ENCODE data around the gene SPATA24.

Gene SPATA24

GRCh38 chr5:139374909-139375308 lies 29.0 kb downstream of the SPATA24 start:
- DNase-seq (ENCODE audit: low read depth), result no peak
- no peak overlapping the region for H3K4me3 ChIP-seq (ENCODE audit: low read depth, low read length)
- no peak for TF ChIP-seq CTCF (IDR thresholded peaks at IDR 0.05; ENCODE audit: control insufficient read depth, extremely low read depth, insufficient read depth)

GRCh38 chr5:139371482-139372435 lies 32.1 kb downstream of the SPATA24 start:
- no peak for TF ChIP-seq CTCF (IDR thresholded peaks at IDR 0.05; ENCODE audit: control insufficient read depth, extremely low read depth, insufficient read depth)
- no peak for DNase-seq (ENCODE audit: low read depth)
- H3K4me3 ChIP-seq (ENCODE audit: low read depth, low read length), result no peak overlapping the region

GRCh38 chr5:139369181-139369580 lies 34.7 kb downstream of the SPATA24 start:
- no peak for DNase-seq (ENCODE audit: low read depth)
- H3K4me3 ChIP-seq (ENCODE audit: low read depth, low read length), result no peak overlapping the region
- TF ChIP-seq CTCF (IDR thresholded peaks at IDR 0.05; ENCODE audit: control insufficient read depth, extremely low read depth, insufficient read depth), result no peak

- TF ChIP-seq CTCF (IDR thresholded peaks at IDR 0.05; ENCODE audit: control insufficient read depth, extremely low read depth, insufficient read depth), result 0 out of 2 replicates have a peak, but pooled peaks have one; percentile 13
- DNase-seq (ENCODE audit: low read depth), result no peak
- H3K4me3 ChIP-seq (ENCODE audit: low read depth, low read length), result no peak overlapping the region
Measured at GRCh38 chr5:139368613-139369012, 35.3 kb downstream of the SPATA24 start.

GRCh38 chr5:139364466-139364865 lies 39.4 kb downstream of the SPATA24 start:
- no peak for TF ChIP-seq CTCF (IDR thresholded peaks at IDR 0.05; ENCODE audit: control insufficient read depth, extremely low read depth, insufficient read depth)
- no peak overlapping the region for H3K4me3 ChIP-seq (ENCODE audit: low read depth, low read length)
- no peak for DNase-seq (ENCODE audit: low read depth)

GRCh38 chr5:139363937-139364336 lies 40.0 kb downstream of the SPATA24 start:
- H3K4me3 ChIP-seq (ENCODE audit: low read depth, low read length), result no peak overlapping the region
- TF ChIP-seq CTCF (IDR thresholded peaks at IDR 0.05; ENCODE audit: control insufficient read depth, extremely low read depth, insufficient read depth), result no peak
- no peak for DNase-seq (ENCODE audit: low read depth)

All from LNCaP clone FGC (cell line).